ENCODE data around the gene TTC7B.

DNA sequence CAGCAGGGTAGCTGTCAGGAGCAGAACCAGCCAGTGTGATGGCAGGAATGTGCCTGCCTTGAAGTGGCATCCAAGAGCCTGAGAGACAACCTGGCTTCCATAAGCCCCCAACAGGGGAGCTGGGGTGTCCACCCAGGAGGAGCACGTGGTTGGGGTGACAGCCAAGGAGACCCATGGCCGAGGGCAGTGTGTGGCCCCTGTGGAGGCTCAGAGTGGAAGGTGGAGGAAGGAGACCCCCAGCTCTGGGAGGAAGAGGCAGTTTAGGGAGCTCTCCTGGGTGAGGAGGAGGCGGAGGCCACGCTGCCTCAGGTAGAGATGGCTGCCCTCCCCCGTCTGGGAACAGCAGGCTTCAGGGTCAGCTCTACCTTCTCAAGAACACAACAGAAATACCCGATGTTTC is 272.4 kb downstream of the TTC7B start:
- TF ChIP-seq POLR2AphosphoS5 (IDR thresholded peaks at IDR 0.05; ENCODE audit: low read depth, low read length) (no peak), EZH2 (IDR thresholded peaks at IDR 0.05) (no peak), ZNF274 (IDR thresholded peaks at IDR 0.05; ENCODE audit: low read depth, low read length) (no peak), RAD21 (IDR thresholded peaks at IDR 0.05; ENCODE audit: low read depth) (no peak)
- TF ChIP-seq, protein P1, sequence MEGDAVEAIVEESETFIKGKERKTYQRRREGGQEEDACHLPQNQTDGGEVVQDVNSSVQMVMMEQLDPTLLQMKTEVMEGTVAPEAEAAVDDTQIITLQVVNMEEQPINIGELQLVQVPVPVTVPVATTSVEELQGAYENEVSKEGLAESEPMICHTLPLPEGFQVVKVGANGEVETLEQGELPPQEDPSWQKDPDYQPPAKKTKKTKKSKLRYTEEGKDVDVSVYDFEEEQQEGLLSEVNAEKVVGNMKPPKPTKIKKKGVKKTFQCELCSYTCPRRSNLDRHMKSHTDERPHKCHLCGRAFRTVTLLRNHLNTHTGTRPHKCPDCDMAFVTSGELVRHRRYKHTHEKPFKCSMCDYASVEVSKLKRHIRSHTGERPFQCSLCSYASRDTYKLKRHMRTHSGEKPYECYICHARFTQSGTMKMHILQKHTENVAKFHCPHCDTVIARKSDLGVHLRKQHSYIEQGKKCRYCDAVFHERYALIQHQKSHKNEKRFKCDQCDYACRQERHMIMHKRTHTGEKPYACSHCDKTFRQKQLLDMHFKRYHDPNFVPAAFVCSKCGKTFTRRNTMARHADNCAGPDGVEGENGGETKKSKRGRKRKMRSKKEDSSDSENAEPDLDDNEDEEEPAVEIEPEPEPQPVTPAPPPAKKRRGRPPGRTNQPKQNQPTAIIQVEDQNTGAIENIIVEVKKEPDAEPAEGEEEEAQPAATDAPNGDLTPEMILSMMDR (IDR thresholded peaks at IDR 0.05 in 2 of 3, conservative IDR thresholded peaks at IDR 0.05 in 1 of 3; ENCODE audit: borderline replicate concordance in 1 of 3, insufficient read depth in 1 of 3, low read depth in 2 of 3, low read length in 2 of 3), result no peak
- TF ChIP-seq, protein P2, sequence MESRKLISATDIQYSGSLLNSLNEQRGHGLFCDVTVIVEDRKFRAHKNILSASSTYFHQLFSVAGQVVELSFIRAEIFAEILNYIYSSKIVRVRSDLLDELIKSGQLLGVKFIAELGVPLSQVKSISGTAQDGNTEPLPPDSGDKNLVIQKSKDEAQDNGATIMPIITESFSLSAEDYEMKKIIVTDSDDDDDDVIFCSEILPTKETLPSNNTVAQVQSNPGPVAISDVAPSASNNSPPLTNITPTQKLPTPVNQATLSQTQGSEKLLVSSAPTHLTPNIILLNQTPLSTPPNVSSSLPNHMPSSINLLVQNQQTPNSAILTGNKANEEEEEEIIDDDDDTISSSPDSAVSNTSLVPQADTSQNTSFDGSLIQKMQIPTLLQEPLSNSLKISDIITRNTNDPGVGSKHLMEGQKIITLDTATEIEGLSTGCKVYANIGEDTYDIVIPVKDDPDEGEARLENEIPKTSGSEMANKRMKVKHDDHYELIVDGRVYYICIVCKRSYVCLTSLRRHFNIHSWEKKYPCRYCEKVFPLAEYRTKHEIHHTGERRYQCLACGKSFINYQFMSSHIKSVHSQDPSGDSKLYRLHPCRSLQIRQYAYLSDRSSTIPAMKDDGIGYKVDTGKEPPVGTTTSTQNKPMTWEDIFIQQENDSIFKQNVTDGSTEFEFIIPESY (IDR thresholded peaks at IDR 0.05; ENCODE audit: extremely low read depth, insufficient replicate concordance, low read length), result no peak
